Subcutaneous adipose tissue (tissue), 4 donors: ENCODE results near the gene CD300C. TPM values are rescaled to one million over a fixed set of nuclear protein-coding genes. Genes with fewer than 3 reads are reported as not detected.

Experiments
- CTCF ChIP-seq: fragments of 450-650 bp; IDR thresholded peaks from one replicate; pipeline ENCODE4 v1.5.1; 2016; ENCODE audit warnings: low read depth, mild to moderate bottlenecking, control low read depth, antibody characterized with exemption, moderate library complexity
- total RNA-seq, 4 donors: library from RNA; depleted of rRNA; stranded (reverse); fragments of >200 nt; gene quantifications; one replicate each; pipeline ENCODE4 v1.1.0, GENCODE V29; 2016

Gene CD300C
- total RNA-seq, 4 donors from 2014 or later: 0.65 to 4.0 (median 2.5) TPM

- no peak for TF ChIP-seq CTCF
Observed at GRCh38 chr17:74514632-74515334, 31.1 kb downstream of the CD300C start.

- TF ChIP-seq CTCF: no peak
Observed at GRCh38 chr17:74513987-74514631, 31.8 kb downstream of the CD300C start.

GRCh38 chr17:74512624-74513091 lies 33.3 kb downstream of the CD300C start:
- TF ChIP-seq CTCF: no peak

GRCh38 chr17:74512036-74512435 lies 33.9 kb downstream of the CD300C start:
- TF ChIP-seq CTCF: no peak

GRCh38 chr17:74508156-74508555 lies 37.8 kb downstream of the CD300C start:
- no peak for TF ChIP-seq CTCF

GRCh38 chr17:74502861-74503260 lies 43.1 kb downstream of the CD300C start:
- TF ChIP-seq CTCF: no peak

- no peak for TF ChIP-seq CTCF
Observed at GRCh38 chr17:74499992-74500391, 45.9 kb downstream of the CD300C start.
